Measurements from ENCODE around the gene TMEM198.

Gene TMEM198

DNA sequence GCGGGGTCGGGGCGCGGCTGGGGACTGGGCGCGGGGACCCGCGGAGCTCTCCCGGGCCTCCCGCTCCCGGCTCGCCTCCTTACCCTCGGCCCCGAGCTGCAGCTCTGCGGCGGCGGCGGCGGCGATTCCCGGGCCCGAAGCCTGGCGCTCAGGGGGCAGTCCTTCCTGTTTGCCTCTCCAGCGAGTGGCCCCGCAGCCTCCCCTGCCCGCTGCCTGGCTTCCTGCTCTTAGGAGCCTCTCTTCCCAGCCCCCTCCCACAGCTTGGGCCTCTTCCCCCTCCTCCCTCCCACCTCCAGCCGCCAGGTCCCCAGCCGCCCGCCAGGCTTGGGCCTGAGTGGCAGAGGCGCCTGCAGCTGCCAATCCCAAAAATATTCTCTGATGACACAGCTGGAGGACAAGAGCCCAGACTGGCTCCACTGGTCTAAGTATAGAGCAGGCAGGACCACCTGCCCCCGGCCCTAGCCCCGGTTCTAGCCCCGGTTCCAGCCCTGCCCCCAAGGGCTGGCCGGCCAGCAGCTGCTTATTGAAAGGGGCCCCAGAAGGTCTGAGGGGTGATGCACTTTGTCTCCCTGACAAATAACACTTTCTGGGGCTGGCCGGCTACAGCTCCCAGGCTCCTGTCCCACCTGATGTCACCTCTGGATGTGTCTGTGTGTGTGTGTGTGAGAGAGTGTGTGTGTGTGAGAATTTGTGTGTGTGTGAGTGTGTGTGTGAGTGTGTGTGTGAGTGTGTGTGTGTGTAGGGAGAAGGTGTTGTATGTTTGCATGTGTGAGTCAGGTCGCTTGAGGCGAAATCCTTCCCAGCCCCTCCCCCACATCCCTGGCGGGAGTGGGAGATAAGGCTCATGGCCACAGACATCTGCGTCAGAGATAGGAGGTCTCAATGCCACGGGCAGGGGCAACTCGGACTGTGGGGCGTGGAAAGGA is 27.7 kb downstream of the TMEM198 start, which contains the start of gene OBSL1:
OBSL1 (minus strand) TSS at position 229 of the 926 bp plus-strand sequence. CDS start 307 bp downstream, outside the sequence.
- DNase-seq (ENCODE audit: low read depth): peak; percentile 51
- peak within 1 kb of the TSS; percentile 53 for H3K4me3 ChIP-seq (ENCODE audit: control insufficient read depth, low read depth, low read length)
- TF ChIP-seq CTCF (conservative IDR thresholded peaks at IDR 0.05; ENCODE audit: control insufficient read depth, insufficient read depth, low read depth, low read length): no peak

DNA sequence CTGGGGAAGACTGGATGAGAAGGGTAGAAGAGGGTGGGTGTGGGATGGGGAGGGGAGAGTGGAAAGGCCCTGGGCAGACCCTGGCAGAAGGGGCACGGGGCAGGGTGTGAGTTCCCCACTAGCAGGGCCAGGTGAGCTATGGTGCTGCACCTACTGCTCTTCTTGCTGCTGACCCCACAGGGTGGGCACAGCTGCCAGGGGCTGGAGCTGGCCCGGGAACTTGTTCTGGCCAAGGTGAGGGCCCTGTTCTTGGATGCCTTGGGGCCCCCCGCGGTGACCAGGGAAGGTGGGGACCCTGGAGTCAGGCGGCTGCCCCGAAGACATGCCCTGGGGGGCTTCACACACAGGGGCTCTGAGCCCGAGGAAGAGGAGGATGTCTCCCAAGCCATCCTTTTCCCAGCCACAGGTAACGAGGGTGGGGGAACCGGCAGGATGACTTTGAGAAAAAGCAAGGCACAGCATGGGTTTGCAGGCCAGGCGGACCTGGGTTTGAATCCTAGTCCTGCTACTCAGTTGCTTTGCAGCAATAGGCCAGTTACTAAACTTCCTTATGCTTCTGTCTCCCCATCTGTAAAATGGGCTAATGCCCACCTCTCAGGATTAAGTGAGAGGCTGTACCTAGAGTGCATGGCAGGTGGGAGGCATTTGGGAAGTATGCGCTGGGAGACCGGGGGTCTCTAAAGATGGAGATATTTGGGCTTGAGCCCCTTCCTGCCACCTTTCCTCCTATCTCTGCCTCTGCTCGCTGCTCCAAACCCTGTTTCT is 28.6 kb downstream of the TMEM198 start, which contains the start of gene INHA:
INHA (plus strand) TSS at position 74 of the 765 bp plus-strand sequence; CDS start at position 139, 65 bp downstream.
- DNase-seq (ENCODE audit: low read depth): no peak
- H3K4me3 ChIP-seq (ENCODE audit: control insufficient read depth, low read depth, low read length): peak within 1 kb of the TSS; percentile 53
- TF ChIP-seq CTCF (conservative IDR thresholded peaks at IDR 0.05; ENCODE audit: control insufficient read depth, insufficient read depth, low read depth, low read length): no peak

DNA sequence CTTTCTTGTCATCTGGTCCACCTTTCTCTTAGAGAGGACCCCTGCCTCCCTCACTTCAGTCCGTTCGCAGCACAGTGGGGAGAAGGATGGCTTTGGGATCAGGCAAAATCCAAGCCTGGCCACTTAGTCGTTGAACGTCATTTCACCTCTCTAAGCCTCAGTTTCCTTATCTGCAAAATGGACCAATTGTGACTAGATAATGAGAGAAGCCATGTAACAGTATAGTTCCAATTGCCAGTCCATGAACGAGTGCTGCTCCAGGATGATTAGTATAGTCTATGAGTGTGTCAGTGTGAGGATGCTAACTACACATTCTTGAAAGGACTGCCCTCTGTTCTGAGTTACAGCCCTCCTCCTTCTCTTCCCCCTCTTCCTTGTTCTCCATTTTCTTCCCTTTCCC is 29.3 kb downstream of the TMEM198 start:
- no peak for DNase-seq (ENCODE audit: low read depth)
- no peak overlapping the region for H3K4me3 ChIP-seq (ENCODE audit: control insufficient read depth, low read depth, low read length)

DNA sequence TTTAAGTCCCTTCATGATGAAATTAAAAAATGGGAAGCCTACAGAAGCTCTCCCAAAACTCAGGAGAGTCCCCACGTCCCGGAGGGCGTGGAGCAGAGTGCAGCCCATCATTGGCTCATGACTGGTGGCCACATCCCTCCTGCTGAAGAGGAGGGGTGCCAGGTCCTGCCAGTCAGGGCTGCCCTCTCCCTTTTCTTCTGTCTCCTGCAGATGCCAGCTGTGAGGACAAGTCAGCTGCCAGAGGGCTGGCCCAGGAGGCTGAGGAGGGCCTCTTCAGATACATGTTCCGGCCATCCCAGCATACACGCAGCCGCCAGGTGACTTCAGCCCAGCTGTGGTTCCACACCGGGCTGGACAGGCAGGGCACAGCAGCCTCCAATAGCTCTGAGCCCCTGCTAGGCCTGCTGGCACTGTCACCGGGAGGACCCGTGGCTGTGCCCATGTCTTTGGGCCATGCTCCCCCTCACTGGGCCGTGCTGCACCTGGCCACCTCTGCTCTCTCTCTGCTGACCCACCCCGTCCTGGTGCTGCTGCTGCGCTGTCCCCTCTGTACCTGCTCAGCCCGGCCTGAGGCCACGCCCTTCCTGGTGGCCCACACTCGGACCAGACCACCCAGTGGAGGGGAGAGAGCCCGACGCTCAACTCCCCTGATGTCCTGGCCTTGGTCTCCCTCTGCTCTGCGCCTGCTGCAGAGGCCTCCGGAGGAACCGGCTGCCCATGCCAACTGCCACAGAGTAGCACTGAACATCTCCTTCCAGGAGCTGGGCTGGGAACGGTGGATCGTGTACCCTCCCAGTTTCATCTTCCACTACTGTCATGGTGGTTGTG is 30.9 kb downstream of the TMEM198 start:
- TF ChIP-seq CTCF (conservative IDR thresholded peaks at IDR 0.05; ENCODE audit: control insufficient read depth, insufficient read depth, low read depth, low read length): no peak
- no peak for DNase-seq (ENCODE audit: low read depth)
- H3K4me3 ChIP-seq (ENCODE audit: control insufficient read depth, low read depth, low read length): no peak overlapping the region

More for the DNA sequence above, 29.3 kb downstream of the TMEM198 start:
- no peak for TF ChIP-seq CTCF (conservative IDR thresholded peaks at IDR 0.05; ENCODE audit: control insufficient read depth, insufficient read depth, low read depth, low read length)

- no peak for TF ChIP-seq CTCF (conservative IDR thresholded peaks at IDR 0.05; ENCODE audit: control insufficient read depth, insufficient read depth, low read depth, low read length)
- H3K4me3 ChIP-seq (ENCODE audit: control insufficient read depth, low read depth, low read length): no peak overlapping the region
- DNase-seq (ENCODE audit: low read depth): no peak
Measured at GRCh38 chr2:219575566-219576504, 32.0 kb downstream of the TMEM198 start.

Measured in fibroblast of mammary gland (primary cell).